Upper lobe of left lung (tissue), 4 donors: ENCODE measurements around the gene MIF.

Experiments used
- CTCF ChIP-seq, 6 experiments: fragments of 450-650 bp in 4 of 6; fragments of 200-600 bp in 2 of 6; sonication (generic) in 2 of 6; IDR thresholded peaks; one replicate each; pipeline ENCODE4 v1.5.1; 2016 to 2019; ENCODE audit warnings: antibody characterized with exemption in 6 of 6
- EP300 ChIP-seq, 4 donors: sonication (generic); formaldehyde crosslinking; IDR thresholded peaks; one replicate each; pipeline ENCODE4 v1.5.1; 2017; ENCODE audit warnings: antibody characterized with exemption in 4 of 4, control low read depth in 2 of 4
- POLR2A ChIP-seq, 4 donors: fragments of 450-650 bp; IDR thresholded peaks; one replicate each; pipeline ENCODE4 v1.5.1; 2016 to 2017; ENCODE audit warnings: antibody characterized with exemption in 4 of 4, mild to moderate bottlenecking in 2 of 4
- POLR2AphosphoS5 ChIP-seq, 2 donors: sonication (generic); formaldehyde crosslinking; IDR thresholded peaks; one replicate each; pipeline ENCODE4 v1.5.1; 2017; ENCODE audit warnings: antibody characterized with exemption in 2 of 2

- TF ChIP-seq CTCF (IDR thresholded peaks at IDR 0.05), result peak; percentile 94 to 99 (median 96)
- no peak for TF ChIP-seq POLR2A (IDR thresholded peaks at IDR 0.05)
- TF ChIP-seq POLR2AphosphoS5 (IDR thresholded peaks at IDR 0.05), result no peak
- TF ChIP-seq EP300 (IDR thresholded peaks at IDR 0.05), result no peak
Measured at GRCh38 chr22:23849009-23850006, 44.9 kb upstream of the MIF start.
